Stimulated activated CD8-positive, alpha-beta memory T cell treated with anti-CD3 and anti-CD28 coated beads, Interleukin-4, amount 100 ng/mL, for 4 hours (primary cell): ENCODE results near the gene SPTLC1.

Experiments used
- DNase-seq, 2 donors: peaks; one replicate each; pipeline ENCODE4 v3.0.0-alpha.2; 2020; ENCODE audit warnings: low read depth in 2 of 2, low spot score in 1 of 2

Gene SPTLC1

GRCh38 chr9:92098638-92099037 is 16.6 kb downstream of the SPTLC1 start:
- no peak for DNase-seq

- peak in 1 of 2 donors; percentile 48 for DNase-seq
Measured at GRCh38 chr9:92097997-92098482, 17.2 kb downstream of the SPTLC1 start.

GRCh38 chr9:92095236-92095635 is 20.0 kb downstream of the SPTLC1 start:
- DNase-seq: no peak

- DNase-seq: no peak
Measured at GRCh38 chr9:92094655-92095054, 20.6 kb downstream of the SPTLC1 start.

GRCh38 chr9:92077888-92078287 is 37.3 kb downstream of the SPTLC1 start:
- DNase-seq: no peak

GRCh38 chr9:92071634-92072033 is 43.6 kb downstream of the SPTLC1 start:
- DNase-seq: no peak

- DNase-seq: no peak
Measured at GRCh38 chr9:92066168-92066567, 49.0 kb downstream of the SPTLC1 start.

- DNase-seq: no peak
Measured at GRCh38 chr9:92064711-92065110, 50.5 kb downstream of the SPTLC1 start.

GRCh38 chr9:92061184-92061583 is 54.0 kb downstream of the SPTLC1 start:
- DNase-seq: no peak

- no peak for DNase-seq
Measured at GRCh38 chr9:92059661-92060060, 55.6 kb downstream of the SPTLC1 start.

GRCh38 chr9:92058723-92059444 is 56.3 kb downstream of the SPTLC1 start:
- no peak for DNase-seq

GRCh38 chr9:92058026-92058425 is 57.2 kb downstream of the SPTLC1 start:
- DNase-seq: no peak

- no peak for DNase-seq
Measured at GRCh38 chr9:92057226-92057625, 58.0 kb downstream of the SPTLC1 start.

- DNase-seq: no peak
Measured at GRCh38 chr9:92055624-92056023, 59.6 kb downstream of the SPTLC1 start.

- DNase-seq: no peak
Measured at GRCh38 chr9:92048924-92049625, 66.1 kb downstream of the SPTLC1 start.

- no peak for DNase-seq
Measured at GRCh38 chr9:92047500-92047899, 67.7 kb downstream of the SPTLC1 start.

GRCh38 chr9:92046676-92047075 is 68.5 kb downstream of the SPTLC1 start:
- no peak for DNase-seq

- DNase-seq: no peak
Measured at GRCh38 chr9:92044936-92045335, 70.3 kb downstream of the SPTLC1 start.

GRCh38 chr9:92043002-92043401 is 72.2 kb downstream of the SPTLC1 start:
- DNase-seq: no peak

- no peak for DNase-seq
Measured at GRCh38 chr9:92042260-92042659, 73.0 kb downstream of the SPTLC1 start.

GRCh38 chr9:92036756-92037155 is 78.5 kb downstream of the SPTLC1 start:
- DNase-seq: no peak

GRCh38 chr9:92036411-92036746 is 78.8 kb downstream of the SPTLC1 start:
- no peak for DNase-seq
